Measurements from ENCODE around the gene TFCP2. TPM values are rescaled to one million over a fixed set of nuclear protein-coding genes. Genes with fewer than 3 reads are reported as not detected.

TFCP2 gene
- total RNA-seq, 1 donor from 2014 or later, result 9.2 TPM

DNA sequence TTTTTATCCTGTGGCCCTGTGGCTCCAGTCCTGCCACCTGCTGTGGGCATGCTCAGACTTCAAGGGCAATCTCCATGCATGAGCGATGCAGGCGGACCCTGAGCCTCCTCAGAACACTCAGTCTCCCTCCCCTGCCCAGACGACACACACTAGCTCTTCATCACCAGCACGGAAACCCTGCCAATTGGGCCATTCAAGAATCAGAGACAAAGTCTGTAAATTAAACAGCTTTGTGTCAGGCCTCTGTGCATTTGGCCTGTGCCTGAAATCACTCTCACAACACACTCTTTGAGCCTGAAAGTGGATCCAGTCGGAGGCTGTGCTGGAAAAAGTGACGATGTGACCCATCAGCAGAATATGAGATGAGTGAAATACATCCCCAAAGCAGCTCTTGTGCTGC lies 32.4 kb upstream of the TFCP2 start:
- H3K4me3 ChIP-seq (ENCODE audit: low read depth, low read length), result no peak overlapping the region
- TF ChIP-seq, protein P1, sequence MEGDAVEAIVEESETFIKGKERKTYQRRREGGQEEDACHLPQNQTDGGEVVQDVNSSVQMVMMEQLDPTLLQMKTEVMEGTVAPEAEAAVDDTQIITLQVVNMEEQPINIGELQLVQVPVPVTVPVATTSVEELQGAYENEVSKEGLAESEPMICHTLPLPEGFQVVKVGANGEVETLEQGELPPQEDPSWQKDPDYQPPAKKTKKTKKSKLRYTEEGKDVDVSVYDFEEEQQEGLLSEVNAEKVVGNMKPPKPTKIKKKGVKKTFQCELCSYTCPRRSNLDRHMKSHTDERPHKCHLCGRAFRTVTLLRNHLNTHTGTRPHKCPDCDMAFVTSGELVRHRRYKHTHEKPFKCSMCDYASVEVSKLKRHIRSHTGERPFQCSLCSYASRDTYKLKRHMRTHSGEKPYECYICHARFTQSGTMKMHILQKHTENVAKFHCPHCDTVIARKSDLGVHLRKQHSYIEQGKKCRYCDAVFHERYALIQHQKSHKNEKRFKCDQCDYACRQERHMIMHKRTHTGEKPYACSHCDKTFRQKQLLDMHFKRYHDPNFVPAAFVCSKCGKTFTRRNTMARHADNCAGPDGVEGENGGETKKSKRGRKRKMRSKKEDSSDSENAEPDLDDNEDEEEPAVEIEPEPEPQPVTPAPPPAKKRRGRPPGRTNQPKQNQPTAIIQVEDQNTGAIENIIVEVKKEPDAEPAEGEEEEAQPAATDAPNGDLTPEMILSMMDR (conservative IDR thresholded peaks at IDR 0.05; ENCODE audit: low read depth, low read length), result no peak
- DNase-seq (ENCODE audit: low read depth), result no peak

DNA sequence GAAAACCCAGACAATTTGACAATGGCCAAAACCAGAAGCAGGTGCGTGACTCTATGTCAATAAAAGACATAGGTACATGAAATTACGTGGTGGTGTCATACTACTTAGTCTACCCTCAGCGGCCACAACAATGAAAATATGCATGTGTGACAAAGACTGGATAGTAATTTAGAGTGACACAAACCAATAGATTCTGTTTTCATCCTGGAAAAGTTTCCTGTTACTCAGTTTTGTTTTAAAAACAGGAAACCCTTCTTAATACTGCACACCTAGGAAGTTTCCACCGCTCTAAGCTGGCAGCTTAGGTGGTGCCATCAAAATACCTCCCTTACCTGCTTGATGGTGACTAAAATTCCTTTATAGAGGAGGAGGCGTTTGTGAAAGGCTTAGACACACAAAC lies 29.8 kb upstream of the TFCP2 start:
- DNase-seq (ENCODE audit: low read depth), result no peak
- H3K4me3 ChIP-seq (ENCODE audit: low read depth, low read length), result no peak overlapping the region
- TF ChIP-seq, protein P1 (conservative IDR thresholded peaks at IDR 0.05; ENCODE audit: low read depth, low read length), result no peak

DNA sequence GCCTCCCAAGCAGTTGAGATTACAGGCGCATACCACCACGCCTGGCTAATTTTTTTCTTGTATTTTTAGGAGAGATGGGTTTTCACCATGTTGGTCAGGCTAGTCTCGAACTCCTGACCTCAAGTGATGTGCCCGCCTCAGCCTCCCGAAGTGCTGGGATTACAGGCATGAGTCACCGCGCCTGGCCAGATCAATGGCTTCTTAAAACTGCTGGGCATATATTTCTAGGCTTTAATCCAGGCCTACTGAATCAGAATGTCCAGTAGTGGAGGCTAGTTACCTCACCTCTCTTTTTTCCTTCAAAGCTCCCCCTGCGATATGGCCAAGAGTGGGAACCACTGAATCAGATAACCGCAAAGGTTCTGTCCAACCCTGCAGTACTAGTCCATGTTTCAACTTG lies 27.9 kb upstream of the TFCP2 start:
- TF ChIP-seq, protein P1 (conservative IDR thresholded peaks at IDR 0.05; ENCODE audit: low read depth, low read length), result no peak
- DNase-seq (ENCODE audit: low read depth), result no peak
- no peak overlapping the region for H3K4me3 ChIP-seq (ENCODE audit: low read depth, low read length)

DNA sequence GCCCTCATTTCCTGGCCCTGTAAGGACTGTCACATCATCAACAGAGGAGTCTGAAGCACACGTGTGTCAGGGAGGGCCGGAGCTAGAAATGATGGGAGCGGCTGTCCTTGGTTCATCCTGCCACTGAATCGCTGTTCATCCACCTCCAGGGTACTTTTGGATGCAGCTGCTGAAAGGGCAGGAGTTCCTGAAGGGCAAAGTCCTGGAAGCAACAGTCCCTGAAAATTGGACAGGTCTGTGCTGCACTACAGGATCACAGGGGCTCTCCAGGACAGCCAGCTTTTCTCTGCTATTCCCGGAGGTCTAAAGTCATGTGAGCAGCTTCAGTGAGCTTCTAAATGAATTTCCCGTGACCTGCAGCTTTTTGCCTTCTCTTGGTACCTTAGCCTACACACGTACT lies 27.2 kb upstream of the TFCP2 start:
- H3K4me3 ChIP-seq (ENCODE audit: low read depth, low read length), result no peak overlapping the region
- TF ChIP-seq, protein P1 (conservative IDR thresholded peaks at IDR 0.05; ENCODE audit: low read depth, low read length), result no peak
- no peak for DNase-seq (ENCODE audit: low read depth)

DNA sequence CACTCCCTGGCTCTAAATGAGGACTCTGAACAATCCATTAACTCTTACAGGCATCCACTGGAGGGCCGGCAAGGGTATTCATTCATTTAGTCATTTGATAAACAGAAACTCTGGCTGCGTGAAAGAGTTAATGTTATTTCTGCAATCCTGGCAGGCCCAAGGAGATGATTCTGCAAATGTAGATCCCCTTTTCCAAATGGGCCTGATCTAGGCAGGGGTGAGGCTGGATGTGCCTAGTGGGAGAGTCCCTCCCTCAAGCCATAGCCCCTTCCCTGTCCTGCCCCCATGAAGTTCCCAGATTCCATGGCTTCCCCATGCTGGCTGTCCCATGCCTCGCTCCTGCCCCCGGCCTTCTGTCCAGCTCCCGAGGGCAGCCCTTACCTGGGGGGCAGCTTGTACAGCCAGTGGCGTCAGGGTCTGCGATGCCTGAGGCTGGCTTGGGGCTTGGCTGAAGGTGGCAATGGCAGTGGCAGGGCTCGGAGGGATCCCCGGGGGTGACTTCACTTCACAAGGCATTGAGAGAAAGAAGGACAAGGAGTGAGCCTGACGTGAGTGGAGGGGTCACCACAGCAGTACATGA lies 26.5 kb upstream of the TFCP2 start:
- TF ChIP-seq, protein P1 (conservative IDR thresholded peaks at IDR 0.05; ENCODE audit: low read depth, low read length), result no peak
- DNase-seq (ENCODE audit: low read depth), result no peak
- no peak overlapping the region for H3K4me3 ChIP-seq (ENCODE audit: low read depth, low read length)

DNA sequence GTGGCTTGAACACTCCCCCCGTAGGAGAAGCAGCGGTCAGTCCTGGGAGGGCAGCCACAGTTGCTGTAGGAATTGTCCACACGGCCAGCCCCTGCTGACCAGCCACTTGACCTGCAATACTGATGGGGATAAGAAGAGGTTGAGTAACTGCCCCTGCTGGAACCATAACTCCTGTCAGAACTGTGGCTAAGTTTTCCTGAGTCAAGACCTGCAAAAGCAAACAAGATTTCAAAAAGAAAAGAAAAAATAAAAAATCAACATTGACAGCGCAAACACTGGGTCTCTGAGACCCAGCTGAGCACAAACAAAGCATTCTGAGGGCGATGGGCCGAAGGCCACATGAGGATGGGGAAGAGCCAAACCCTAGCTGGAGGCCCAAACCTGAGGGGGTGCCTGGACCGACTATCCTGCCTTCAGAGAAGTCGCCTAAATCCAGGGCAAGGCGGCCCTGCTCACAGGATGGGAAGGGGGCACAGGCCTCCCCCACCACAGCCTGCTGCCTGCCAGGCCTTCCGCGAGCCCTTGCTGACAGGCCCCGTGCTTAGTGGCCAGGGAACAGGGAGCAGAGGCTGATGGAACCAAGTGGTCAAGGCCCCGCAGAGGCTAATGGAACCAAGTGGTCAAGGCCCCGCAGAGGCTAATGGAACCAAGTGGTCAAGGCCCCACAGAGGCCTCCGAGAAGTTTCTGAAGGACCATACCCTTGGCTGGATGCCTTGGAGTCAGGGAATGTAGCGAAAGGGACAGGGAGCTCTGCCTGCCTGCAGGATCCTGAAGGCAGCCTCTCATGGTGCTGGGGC lies 25.8 kb upstream of the TFCP2 start:
- no peak for DNase-seq (ENCODE audit: low read depth)
- TF ChIP-seq, protein P1 (conservative IDR thresholded peaks at IDR 0.05; ENCODE audit: low read depth, low read length), result no peak

More for the DNA sequence above, 25.8 kb upstream of the TFCP2 start:
- no peak overlapping the region for H3K4me3 ChIP-seq (ENCODE audit: low read depth, low read length)
